HG03469 (cell line): ENCODE results near the gene PARD6G.
A peak's percentile ranks its signal among the peaks of the same experiment; 100 is the strongest.
"Not testable (repeated sequence)": the region's sequence is repeated elsewhere in the genome, so short reads cannot be mapped to it uniquely, and the experiment has no call there.

Experiments used
- ATAC-seq: cut with Tn5 transposase; IDR thresholded peaks from one replicate; pipeline ENCODE4 v1.9.1; 2021; ENCODE audit warnings: mild to moderate bottlenecking, moderate library complexity, moderate number of reproducible peaks; ENCODE audit not compliant: unreplicated experiment

Gene PARD6G, protein sequence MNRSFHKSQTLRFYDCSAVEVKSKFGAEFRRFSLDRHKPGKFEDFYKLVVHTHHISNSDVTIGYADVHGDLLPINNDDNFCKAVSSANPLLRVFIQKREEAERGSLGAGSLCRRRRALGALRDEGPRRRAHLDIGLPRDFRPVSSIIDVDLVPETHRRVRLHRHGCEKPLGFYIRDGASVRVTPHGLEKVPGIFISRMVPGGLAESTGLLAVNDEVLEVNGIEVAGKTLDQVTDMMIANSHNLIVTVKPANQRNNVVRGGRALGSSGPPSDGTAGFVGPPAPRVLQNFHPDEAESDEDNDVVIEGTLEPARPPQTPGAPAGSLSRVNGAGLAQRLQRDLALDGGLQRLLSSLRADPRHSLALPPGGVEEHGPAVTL

GRCh38 chr18:80247393-80247841, at the start of gene PARD6G:
Gene PARD6G, minus strand, starts transcription at chr18:80247514. Its CDS starts 166 bp downstream, at chr18:80247348.
- peak; percentile 50 for ATAC-seq

DNA sequence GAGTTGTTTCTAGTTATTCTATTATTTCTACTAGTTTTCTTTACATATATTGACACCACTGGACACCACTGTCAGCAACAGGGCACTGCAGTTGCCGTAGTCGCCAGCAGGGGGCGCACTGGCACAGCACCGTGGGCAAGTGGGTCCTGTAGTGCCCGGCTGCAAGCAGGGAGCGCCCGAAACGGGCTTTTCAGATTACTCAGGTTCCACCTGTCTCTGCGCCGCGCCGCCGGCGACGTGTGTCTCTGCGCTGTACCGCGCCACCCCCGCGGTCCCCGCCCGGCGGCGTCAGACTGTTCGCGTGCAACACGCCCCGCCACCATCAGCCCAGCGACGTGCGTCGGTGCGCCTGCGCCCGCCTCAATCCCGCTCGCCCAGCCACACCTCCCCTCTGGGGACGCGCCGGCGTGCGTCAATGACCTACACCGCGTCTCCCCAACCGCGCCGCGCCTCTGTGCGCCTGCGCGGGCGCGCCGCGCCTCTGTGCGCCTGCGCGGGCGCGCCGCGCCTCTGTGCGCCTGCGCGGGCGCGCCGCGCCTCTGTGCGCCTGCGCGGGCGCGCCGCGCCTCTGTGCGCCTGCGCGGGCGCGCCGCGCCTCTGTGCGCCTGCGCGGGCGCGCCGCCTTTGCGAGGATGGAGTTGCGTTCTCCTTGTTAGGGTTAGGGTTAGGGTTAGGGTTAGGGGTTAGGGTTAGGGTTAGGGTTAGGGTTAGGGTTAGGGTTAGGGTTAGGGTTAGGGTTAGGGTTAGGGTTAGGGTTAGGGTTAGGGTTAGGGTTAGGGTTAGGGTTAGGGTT, 15.1 kb upstream of the PARD6G start:
- ATAC-seq: not testable (repeated sequence)

GRCh38 chr18:80259610-80260009, 12.3 kb upstream of the PARD6G start:
- no peak for ATAC-seq

- no peak for ATAC-seq
Measured at GRCh38 chr18:80258640-80259039, 11.3 kb upstream of the PARD6G start.

- not testable (repeated sequence) for ATAC-seq
Measured at GRCh38 chr18:80257579-80258543, 10.5 kb upstream of the PARD6G start.

DNA sequence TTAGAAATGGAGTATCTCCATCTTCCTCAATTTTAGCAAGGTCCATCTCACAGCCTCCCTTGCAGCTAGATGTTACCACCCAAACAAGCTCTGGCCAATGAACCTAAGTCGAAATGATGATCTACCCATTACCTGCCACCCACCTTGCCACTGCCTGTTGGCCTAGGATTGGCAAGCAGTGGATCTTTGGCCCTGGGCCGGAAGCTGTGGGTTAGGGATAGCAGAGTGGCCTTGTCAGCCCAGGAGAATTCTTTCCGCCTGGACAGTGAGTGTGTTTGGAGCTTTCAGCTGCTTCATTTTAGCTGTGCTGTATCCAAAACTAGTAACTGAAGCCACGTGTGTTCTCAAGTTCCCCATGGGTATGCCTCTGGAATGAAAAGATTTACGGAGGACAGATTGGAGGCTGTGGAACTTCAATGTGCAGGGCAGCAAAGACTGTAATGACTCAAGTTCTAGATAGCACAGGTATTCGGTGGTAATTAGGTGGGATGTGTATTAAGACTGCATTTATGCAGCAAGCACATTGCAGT, 7.7 kb upstream of the PARD6G start:
- no peak for ATAC-seq

- ATAC-seq: no peak
Measured at GRCh38 chr18:80253871-80254492, 6.7 kb upstream of the PARD6G start.

- ATAC-seq: no peak
Measured at GRCh38 chr18:80253236-80253635, 5.9 kb upstream of the PARD6G start.

DNA sequence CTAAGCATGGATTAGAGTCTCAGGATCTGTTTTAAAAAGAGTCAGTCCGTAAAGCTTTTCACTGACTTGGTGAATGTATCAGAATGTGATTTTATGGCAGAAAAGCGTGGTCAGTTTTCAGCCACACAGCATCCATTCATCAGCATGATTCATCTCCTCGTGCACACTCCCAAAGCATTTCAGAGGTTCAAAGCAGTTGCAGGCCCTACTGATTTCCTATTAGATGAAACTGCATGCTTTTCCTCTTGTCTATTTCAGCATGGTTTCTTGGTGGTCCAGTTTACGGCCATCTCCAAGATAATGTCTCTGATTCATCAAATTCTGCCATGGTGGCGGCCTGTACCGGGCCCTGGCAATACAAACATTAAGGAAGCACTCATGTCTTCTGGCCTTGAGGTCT, 4.8 kb upstream of the PARD6G start:
- ATAC-seq: no peak

DNA sequence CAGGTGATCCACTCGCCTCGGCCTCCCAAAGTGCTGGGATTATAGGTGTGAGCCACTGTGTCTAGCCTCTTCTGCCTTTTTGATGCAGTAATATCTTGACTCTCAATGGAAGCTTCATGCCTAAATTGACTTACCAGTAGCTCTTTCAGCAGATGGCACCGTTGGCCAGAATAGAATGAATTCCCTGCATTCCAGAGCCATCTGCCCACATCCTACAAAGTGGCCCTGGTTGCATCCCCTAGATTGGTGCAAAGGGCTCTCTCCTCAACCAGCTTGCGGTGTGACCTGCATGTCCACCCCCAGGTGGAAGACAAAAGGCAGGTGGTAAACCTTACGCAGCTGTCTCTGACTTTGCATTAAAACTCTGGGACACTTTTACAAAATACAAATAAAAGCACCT, 4.4 kb upstream of the PARD6G start:
- ATAC-seq: no peak

DNA sequence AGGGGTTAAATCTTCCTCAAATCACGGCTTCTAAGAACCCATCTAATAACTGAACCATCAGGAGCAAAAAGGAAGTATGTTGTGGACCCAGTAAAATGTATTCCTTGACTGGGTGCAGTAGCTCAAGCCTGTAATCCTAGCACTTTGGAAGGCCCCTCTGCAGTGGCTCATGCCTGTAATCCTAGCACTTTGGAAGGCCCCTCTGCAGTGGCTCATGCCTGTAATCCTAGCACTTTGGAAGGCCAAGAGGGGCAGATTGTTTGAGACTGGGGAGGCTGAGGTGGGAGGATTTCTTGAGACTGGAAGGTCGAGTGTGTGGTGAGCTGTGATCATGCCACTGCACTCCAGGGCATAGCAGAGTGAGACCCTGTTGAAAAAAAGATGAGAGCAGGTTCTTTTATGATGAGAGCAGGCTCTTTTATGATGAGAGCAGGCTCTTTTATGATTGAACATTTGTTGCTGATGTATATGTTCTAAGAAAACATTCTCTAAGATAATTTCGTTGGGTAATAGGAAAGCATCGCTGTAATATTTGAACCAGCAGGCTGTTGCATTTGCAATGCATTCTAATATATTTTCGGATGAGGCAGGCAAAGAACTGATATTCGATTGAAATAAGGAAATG, 3.5 kb upstream of the PARD6G start:
- ATAC-seq: no peak

DNA sequence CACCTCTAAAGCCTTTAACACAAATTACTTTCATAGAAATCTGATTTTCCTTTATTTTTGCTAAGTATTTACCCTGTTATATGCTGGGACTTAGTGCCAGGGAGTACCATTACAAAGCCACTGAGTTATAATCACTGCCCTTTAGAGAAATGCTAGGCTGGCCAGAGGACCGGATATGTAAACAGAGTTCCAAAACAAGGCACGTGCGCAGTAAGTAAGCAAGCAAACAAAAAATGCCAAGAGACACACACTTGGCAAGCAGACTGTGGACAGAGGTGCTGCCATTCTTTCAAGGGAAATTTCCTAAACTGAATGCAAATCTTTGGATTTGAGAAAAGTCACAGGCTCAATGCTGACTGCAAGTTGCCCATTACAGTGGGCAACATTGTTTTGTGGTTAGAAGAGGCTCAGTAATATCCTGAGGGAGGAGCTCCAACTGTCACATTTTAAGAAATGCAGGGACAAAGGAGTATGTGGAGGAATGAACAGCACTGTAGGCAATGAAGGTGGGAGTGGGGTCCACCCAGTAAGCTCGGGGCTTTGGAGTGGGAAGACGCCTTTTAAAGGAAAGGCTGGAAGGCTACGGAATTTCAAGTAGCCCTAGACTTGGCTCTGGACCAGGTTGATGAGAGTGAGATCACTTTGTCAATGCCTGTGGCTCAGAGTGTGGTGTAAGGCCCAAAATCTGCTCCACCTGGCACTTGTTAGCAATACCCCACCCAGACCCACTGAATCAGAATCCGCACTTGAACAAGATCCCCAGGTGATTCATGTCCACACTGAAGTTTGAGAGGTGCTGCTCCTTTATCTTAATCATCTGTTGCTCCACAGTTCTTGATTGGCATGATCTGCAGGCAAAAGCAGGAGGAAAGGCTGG, 2.1 kb upstream of the PARD6G start:
- no peak for ATAC-seq

- ATAC-seq: no peak
Measured at GRCh38 chr18:80246445-80247392, 595 bp downstream of the PARD6G start.

DNA sequence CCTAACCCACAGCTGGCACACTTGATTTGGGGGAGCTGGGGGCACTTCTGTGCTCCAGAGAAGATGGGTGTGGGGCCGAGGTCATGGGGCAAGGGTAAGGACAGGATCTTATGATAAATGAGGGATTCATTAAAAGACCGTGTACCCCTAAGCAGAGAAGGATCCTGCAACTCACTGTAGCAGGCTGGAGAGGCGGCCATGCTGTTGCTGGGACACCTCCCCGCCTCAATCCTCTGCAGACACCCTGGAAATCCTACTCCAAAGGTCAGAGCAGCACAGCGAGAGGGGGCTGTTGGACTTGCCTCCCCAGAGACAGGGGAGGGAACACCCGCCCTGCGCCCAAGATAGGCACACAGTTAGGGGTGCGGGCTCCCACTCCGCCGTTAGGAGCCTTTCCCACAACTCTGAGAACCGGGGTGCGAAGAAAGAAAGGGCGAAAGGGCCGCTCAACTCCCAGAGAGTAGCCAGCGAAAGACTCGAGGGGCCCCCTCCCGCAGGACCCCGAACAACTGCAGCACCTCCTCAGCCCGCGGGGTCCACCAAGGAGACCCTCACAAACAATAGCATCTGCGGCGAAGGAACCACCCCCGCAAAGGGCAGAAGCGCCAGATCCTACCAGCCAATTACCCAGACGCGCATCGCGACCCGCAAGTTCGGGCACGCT, 1.4 kb downstream of the PARD6G start:
- ATAC-seq: no peak

GRCh38 chr18:80244956-80245730, 2.2 kb downstream of the PARD6G start:
- no peak for ATAC-seq

DNA sequence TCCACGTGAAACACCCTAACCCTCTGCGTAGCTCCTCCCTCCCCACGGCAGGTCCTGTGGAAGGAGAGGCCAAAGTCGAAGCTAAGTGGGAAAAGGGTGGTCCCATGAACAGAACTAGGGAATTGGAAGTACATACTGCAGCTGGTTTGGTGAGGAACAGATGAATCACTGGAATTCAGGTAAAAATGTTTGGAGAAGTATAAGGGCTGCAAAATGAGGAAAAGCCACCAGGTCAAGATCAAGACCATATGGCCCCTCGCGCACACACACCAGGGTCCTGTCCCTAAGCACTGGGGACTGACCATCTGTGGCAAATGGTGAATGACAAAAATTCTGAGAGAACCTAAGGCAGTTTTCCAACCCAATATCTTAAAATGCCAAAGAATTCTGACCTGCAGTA, 3.1 kb downstream of the PARD6G start:
- ATAC-seq: no peak
